ENCODE measurements around the gene CIBAR2. TPM values are rescaled to one million over a fixed set of nuclear protein-coding genes. Genes with fewer than 3 reads are reported as not detected.

Gene CIBAR2
- total and polyA plus RNA-seq, 10 of the 15 experiments (the other 5 are each of a cell fraction or from before 2014, with no cell fraction given), result 0.05 to 0.16 (median 0.07) TPM; not detected in 7

DNA sequence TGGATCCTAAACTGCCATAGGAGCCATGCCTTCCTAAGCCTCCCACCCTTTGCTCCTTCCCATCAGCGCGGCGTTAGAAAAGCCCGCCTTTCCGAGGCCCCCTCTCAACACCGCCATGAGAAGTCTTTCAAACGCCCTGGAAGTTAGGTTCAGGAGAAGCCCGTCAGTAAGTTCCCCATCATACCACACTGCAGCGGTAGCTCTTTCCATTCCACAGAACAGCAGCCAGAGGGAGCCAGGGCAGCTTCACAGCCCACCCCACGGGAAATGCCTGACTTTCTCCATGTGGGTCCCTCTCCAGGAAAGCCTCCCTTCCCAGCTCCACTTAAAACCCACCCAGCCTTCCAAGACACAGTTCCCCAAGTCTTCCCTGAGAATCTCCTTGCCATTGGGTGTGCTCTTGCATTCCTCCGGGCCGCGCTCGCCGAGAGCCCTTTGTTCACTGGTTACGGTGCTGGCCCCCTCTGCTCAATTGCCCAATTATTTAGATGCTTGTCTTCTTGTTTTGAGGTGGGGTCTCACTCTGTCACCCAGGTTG, 56.0 kb downstream of the CIBAR2 start (continued):
- TF ChIP-seq, protein P1, sequence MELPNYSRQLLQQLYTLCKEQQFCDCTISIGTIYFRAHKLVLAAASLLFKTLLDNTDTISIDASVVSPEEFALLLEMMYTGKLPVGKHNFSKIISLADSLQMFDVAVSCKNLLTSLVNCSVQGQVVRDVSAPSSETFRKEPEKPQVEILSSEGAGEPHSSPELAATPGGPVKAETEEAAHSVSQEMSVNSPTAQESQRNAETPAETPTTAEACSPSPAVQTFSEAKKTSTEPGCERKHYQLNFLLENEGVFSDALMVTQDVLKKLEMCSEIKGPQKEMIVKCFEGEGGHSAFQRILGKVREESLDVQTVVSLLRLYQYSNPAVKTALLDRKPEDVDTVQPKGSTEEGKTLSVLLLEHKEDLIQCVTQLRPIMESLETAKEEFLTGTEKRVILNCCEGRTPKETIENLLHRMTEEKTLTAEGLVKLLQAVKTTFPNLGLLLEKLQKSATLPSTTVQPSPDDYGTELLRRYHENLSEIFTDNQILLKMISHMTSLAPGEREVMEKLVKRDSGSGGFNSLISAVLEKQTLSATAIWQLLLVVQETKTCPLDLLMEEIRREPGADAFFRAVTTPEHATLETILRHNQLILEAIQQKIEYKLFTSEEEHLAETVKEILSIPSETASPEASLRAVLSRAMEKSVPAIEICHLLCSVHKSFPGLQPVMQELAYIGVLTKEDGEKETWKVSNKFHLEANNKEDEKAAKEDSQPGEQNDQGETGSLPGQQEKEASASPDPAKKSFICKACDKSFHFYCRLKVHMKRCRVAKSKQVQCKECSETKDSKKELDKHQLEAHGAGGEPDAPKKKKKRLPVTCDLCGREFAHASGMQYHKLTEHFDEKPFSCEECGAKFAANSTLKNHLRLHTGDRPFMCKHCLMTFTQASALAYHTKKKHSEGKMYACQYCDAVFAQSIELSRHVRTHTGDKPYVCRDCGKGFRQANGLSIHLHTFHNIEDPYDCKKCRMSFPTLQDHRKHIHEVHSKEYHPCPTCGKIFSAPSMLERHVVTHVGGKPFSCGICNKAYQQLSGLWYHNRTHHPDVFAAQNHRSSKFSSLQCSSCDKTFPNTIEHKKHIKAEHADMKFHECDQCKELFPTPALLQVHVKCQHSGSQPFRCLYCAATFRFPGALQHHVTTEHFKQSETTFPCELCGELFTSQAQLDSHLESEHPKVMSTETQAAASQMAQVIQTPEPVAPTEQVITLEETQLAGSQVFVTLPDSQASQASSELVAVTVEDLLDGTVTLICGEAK (IDR thresholded peaks at IDR 0.05; ENCODE audit: borderline replicate concordance), result no peak
- TF ChIP-seq FOXK2 (IDR thresholded peaks at IDR 0.05) (no peak), YBX1 (IDR thresholded peaks at IDR 0.05) (no peak), TARDBP (IDR thresholded peaks at IDR 0.05; ENCODE audit: borderline replicate concordance) (no peak), HDAC2 (IDR thresholded peaks at IDR 0.05) (no peak), NR2C2 (IDR thresholded peaks at IDR 0.05; ENCODE audit: borderline replicate concordance, control insufficient read depth, insufficient read length, low read depth) (no peak)

DNA sequence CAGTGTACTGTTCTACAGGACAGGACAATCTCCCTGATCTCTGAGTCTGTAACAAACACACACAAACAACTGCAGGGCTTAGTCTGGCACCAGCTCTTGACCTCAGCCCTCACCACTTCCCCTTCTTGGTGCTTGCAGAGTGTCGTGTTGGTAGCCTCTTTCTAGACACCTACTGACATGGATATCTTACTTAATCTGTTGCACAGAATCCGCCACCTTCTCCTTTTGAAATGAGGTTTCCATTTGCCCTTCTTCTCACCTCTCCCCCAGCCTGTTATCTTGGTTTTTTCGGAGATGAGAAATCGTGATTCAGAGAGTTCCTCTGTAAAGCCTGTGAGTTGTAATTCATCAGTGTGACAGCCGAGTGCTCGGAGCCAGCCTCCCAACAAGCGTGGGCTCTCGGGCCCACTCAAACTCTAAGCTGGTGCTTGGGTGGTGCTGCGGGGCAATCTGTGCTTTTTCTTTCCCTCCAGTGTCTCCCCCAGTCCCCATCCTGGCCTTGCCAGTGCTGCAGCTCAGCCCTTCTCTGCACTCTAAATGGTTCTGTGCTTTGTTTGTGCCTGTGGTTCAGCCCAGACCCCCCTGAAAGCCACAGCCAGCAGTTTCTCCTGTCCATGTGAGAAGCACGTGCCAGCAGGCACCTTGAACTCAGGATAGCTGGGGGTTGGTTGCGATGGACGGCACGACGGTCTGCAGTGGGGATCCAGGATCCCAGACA, 56.6 kb downstream of the CIBAR2 start:
- H3K9me3 ChIP-seq (replicated peaks; ENCODE audit: control insufficient read depth, insufficient read depth, low read length), result no peaks in the 10 kb centered on the region
- H3K4me1 ChIP-seq (ENCODE audit: control insufficient read depth, insufficient read depth, low read length), result peaks cover 37% of the 10 kb centered on the region
- no peaks in the 10 kb centered on the region for H3K27me3 ChIP-seq (replicated peaks in 1 of 2; ENCODE audit: control insufficient read depth in 2 of 2, insufficient read depth in 2 of 2, low read length in 1 of 2)
- BruUV-seq (replicated peaks), result no TSS peak
- peak overlapping the region; percentile 51; the same call in 1 of the 2 replicates for H3K4me3 ChIP-seq
- intact Hi-C loops (cut with micrococcal nuclease; ENCODE audit: unreplicated experiment) (loop anchor here (2.0 kb wide), 2 partner anchors 27 kb away; no protein-coding TSS in a partner anchor), in situ Hi-C loops (cut with MboI) (no loop called here)
- H3K36me3 ChIP-seq (ENCODE audit: control insufficient read depth in 2 of 2, insufficient read depth in 2 of 2, low read length in 1 of 2), result no peaks in the 10 kb centered on the region
- DNase-seq (ENCODE audit: low read depth, low spot score) (peak; percentile 92), FAIRE-seq (peak; percentile 91), ATAC-seq (peak; percentile 97)
- no peaks in the 10 kb centered on the region for H4K20me1 ChIP-seq (ENCODE audit: control insufficient read depth, insufficient read depth)
- H2AFZ ChIP-seq (ENCODE audit: control insufficient read depth, low read depth, low read length), result peak overlapping the region; percentile 55
- POLR2A ChIA-PET, result interaction anchor here (1.0 kb wide), 1 partner anchor 27 kb away, joined by 4 read pairs; no protein-coding TSS in a partner anchor
- H3K79me2 ChIP-seq (ENCODE audit: control insufficient read depth, insufficient read depth, low read length), result no peaks in the 10 kb centered on the region; the same call in 1 of the 2 replicates
- SMC1A ChIA-PET (ENCODE audit: uncharacterized antibody, unreplicated experiment), result interaction anchor here (0.6 to 2.9 kb wide), 5 partner anchors 16 to 46 kb away, joined by 3 to 8 read pairs (median 5); partner anchors contain the start of gene KIAA0513
- peak overlapping the region; percentile 79 for H3K27ac ChIP-seq (ENCODE audit: control insufficient read depth, insufficient read depth)
- CTCF ChIA-PET, result interaction anchor here (0.7 to 3.9 kb wide), 14 partner anchors 8 to 104 kb away, joined by 3 to 27 read pairs (median 6); partner anchors contain the start of gene KIAA0513
- peak overlapping the region; percentile 53 for H3K9ac ChIP-seq (ENCODE audit: control insufficient read depth, insufficient read depth, low read length)
- 37% methylated on average over 14 of the region's 14 CpGs for WGBS (ENCODE audit: insufficient coverage, insufficient replicate concordance, low lambda C conversion rate, missing lambda C conversion rate)
- peak overlapping the region; percentile 72 for H3K4me2 ChIP-seq (ENCODE audit: control insufficient read depth, insufficient read depth)
- RAD21 ChIA-PET (ENCODE audit: unreplicated experiment), result interaction anchor here (0.6 to 2.1 kb wide), 4 partner anchors 28 to 36 kb away, joined by 3 to 8 read pairs (median 4); partner anchors contain the start of gene KIAA0513
- TF ChIP-seq GABPA (IDR thresholded peaks at IDR 0.05; ENCODE audit: low read depth) (no peak), PML (IDR thresholded peaks at IDR 0.05; ENCODE audit: low read length) (no peak), IKZF2 (IDR thresholded peaks at IDR 0.05) (peak; percentile 54 to 58; a peak in 2 of 4 replicates), DPF2 (IDR thresholded peaks at IDR 0.05) (peak; percentile 80), IKZF1 (conservative IDR thresholded peaks at IDR 0.05) (peak; percentile 57)
- TF ChIP-seq, protein P2, sequence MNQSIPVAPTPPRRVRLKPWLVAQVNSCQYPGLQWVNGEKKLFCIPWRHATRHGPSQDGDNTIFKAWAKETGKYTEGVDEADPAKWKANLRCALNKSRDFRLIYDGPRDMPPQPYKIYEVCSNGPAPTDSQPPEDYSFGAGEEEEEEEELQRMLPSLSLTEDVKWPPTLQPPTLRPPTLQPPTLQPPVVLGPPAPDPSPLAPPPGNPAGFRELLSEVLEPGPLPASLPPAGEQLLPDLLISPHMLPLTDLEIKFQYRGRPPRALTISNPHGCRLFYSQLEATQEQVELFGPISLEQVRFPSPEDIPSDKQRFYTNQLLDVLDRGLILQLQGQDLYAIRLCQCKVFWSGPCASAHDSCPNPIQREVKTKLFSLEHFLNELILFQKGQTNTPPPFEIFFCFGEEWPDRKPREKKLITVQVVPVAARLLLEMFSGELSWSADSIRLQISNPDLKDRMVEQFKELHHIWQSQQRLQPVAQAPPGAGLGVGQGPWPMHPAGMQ (IDR thresholded peaks at IDR 0.05; ENCODE audit: borderline replicate concordance), result no peak
- TF ChIP-seq, protein P3, sequence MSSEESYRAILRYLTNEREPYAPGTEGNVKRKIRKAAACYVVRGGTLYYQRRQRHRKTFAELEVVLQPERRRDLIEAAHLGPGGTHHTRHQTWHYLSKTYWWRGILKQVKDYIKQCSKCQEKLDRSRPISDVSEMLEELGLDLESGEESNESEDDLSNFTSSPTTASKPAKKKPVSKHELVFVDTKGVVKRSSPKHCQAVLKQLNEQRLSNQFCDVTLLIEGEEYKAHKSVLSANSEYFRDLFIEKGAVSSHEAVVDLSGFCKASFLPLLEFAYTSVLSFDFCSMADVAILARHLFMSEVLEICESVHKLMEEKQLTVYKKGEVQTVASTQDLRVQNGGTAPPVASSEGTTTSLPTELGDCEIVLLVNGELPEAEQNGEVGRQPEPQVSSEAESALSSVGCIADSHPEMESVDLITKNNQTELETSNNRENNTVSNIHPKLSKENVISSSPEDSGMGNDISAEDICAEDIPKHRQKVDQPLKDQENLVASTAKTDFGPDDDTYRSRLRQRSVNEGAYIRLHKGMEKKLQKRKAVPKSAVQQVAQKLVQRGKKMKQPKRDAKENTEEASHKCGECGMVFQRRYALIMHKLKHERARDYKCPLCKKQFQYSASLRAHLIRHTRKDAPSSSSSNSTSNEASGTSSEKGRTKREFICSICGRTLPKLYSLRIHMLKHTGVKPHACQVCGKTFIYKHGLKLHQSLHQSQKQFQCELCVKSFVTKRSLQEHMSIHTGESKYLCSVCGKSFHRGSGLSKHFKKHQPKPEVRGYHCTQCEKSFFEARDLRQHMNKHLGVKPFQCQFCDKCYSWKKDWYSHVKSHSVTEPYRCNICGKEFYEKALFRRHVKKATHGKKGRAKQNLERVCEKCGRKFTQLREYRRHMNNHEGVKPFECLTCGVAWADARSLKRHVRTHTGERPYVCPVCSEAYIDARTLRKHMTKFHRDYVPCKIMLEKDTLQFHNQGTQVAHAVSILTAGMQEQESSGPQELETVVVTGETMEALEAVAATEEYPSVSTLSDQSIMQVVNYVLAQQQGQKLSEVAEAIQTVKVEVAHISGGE (CRISPR knock-in tag; IDR thresholded peaks at IDR 0.05), result no peak
